ENCODE results near the gene TECPR2. TPM values are rescaled to one million over a fixed set of nuclear protein-coding genes. Genes with fewer than 3 reads are reported as not detected.

The TECPR2 gene
- 27.0 and 28.3 TPM in 2 replicates for total RNA-seq
- long read RNA-seq, partial matches to known transcripts, result 11 of 14 reads
- long read RNA-seq, other reads (novel, unspliced or antisense), result 3 of 14 reads

GRCh38 chr14:102362545-102363181 is at the start of gene TECPR2, which contains the start of gene CINP:
Gene TECPR2 (plus strand): TSS chr14:102362941. CDS start chr14:102376722, 13,781 bp downstream.
Gene CINP (minus strand): TSS chr14:102362890. CDS start chr14:102362851, 39 bp downstream.
- no peak within 1 kb of the TSS for H3K4me3 Mint-ChIP-seq
- no peaks in the 10 kb centered on the region for H3K9me3 Mint-ChIP-seq
- peak within 1 kb of the TSS; percentile 97 for H3K27ac Mint-ChIP-seq (ENCODE audit: unreplicated experiment)
- no peak for TF ChIP-seq CTCF (conservative IDR thresholded peaks at IDR 0.05)
- DNase-seq (ENCODE audit: low read depth, low spot score), result peak; percentile 95
- H3K27me3 Mint-ChIP-seq (ENCODE audit: low read depth), result no peaks in the 10 kb centered on the region
- peaks cover 21% of the 10 kb centered on the region for H3K4me1 Mint-ChIP-seq
- H3K36me3 Mint-ChIP-seq (ENCODE audit: low read depth), result no peaks in the 10 kb centered on the region

GRCh38 chr14:102314242-102315011 is 48.3 kb upstream of the TECPR2 start:
- no peak overlapping the region for H3K27ac Mint-ChIP-seq (ENCODE audit: unreplicated experiment)
- peak overlapping the region; percentile 87 for H3K4me3 Mint-ChIP-seq
- peaks cover 55% of the 10 kb centered on the region for H3K4me1 Mint-ChIP-seq
- H3K27me3 Mint-ChIP-seq (ENCODE audit: low read depth), result peaks cover 17% of the 10 kb centered on the region
- TF ChIP-seq CTCF (conservative IDR thresholded peaks at IDR 0.05), result peak; percentile 100
- no peaks in the 10 kb centered on the region for H3K36me3 Mint-ChIP-seq (ENCODE audit: low read depth)
- H3K9me3 Mint-ChIP-seq, result no peaks in the 10 kb centered on the region
- peak; percentile 77 for DNase-seq (ENCODE audit: low read depth, low spot score)

- Mint-ChIP-seq H3K4me3 (peak overlapping the region; percentile 87), H3K27ac (ENCODE audit: unreplicated experiment) (no peak overlapping the region), H3K27me3 (ENCODE audit: low read depth) (peaks cover 18% of the 10 kb centered on the region), H3K4me1 (peaks cover 58% of the 10 kb centered on the region), H3K9me3 (no peaks in the 10 kb centered on the region), H3K36me3 (ENCODE audit: low read depth) (no peaks in the 10 kb centered on the region)
- DNase-seq (ENCODE audit: low read depth, low spot score), result no peak
- TF ChIP-seq CTCF (conservative IDR thresholded peaks at IDR 0.05), result no peak
Observed at GRCh38 chr14:102315121-102315520, 47.6 kb upstream of the TECPR2 start.

GRCh38 chr14:102316338-102316742 is 46.4 kb upstream of the TECPR2 start:
- H3K27ac Mint-ChIP-seq (ENCODE audit: unreplicated experiment), result peak overlapping the region; percentile 97
- TF ChIP-seq CTCF (conservative IDR thresholded peaks at IDR 0.05), result no peak
- no peaks in the 10 kb centered on the region for H3K9me3 Mint-ChIP-seq
- H3K27me3 Mint-ChIP-seq (ENCODE audit: low read depth), result peaks cover 18% of the 10 kb centered on the region
- peaks cover 63% of the 10 kb centered on the region for H3K4me1 Mint-ChIP-seq
- H3K4me3 Mint-ChIP-seq, result peak overlapping the region; percentile 96
- peak; percentile 47 for DNase-seq (ENCODE audit: low read depth, low spot score)
- H3K36me3 Mint-ChIP-seq (ENCODE audit: low read depth), result no peaks in the 10 kb centered on the region

- peak overlapping the region; percentile 97 for H3K27ac Mint-ChIP-seq (ENCODE audit: unreplicated experiment)
- H3K4me3 Mint-ChIP-seq, result peak overlapping the region; percentile 96
- TF ChIP-seq CTCF (conservative IDR thresholded peaks at IDR 0.05), result peak; percentile 79
- H3K27me3 Mint-ChIP-seq (ENCODE audit: low read depth), result peaks cover 18% of the 10 kb centered on the region
- H3K9me3 Mint-ChIP-seq, result no peaks in the 10 kb centered on the region
- peaks cover 66% of the 10 kb centered on the region for H3K4me1 Mint-ChIP-seq
- H3K36me3 Mint-ChIP-seq (ENCODE audit: low read depth), result no peaks in the 10 kb centered on the region
- DNase-seq (ENCODE audit: low read depth, low spot score), result peak; percentile 97
Observed at GRCh38 chr14:102316743-102317563, 45.8 kb upstream of the TECPR2 start.
